ENCODE data around the gene GRK4.

GRCh38 chr4:3029464-3029863 lies 66.1 kb downstream of the GRK4 start:
- TF ChIP-seq CTCF (IDR thresholded peaks at IDR 0.05; ENCODE audit: low read depth, low read length, missing input control), result no peak
- TF ChIP-seq REST (IDR thresholded peaks at IDR 0.05), result no peak
- no peak for TF ChIP-seq NR2F2 (IDR thresholded peaks at IDR 0.05)
- no peak for TF ChIP-seq MAX (IDR thresholded peaks at IDR 0.05)
- no peak for TF ChIP-seq ZBTB33 (IDR thresholded peaks at IDR 0.05)
- no peak for TF ChIP-seq RAD21 (IDR thresholded peaks at IDR 0.05)
- no peak for TF ChIP-seq EGR1 (IDR thresholded peaks at IDR 0.05; ENCODE audit: low read depth in 2 of 2)
- TF ChIP-seq SP1 (IDR thresholded peaks at IDR 0.05), result no peak
- TF ChIP-seq TAF1 (conservative IDR thresholded peaks at IDR 0.05), result no peak
- no peak for TF ChIP-seq ATF3 (IDR thresholded peaks at IDR 0.05)
- TF ChIP-seq JUND (IDR thresholded peaks at IDR 0.05), result no peak
- no peak for TF ChIP-seq HNF4A (conservative IDR thresholded peaks at IDR 0.05)

Data from liver (tissue), 3 donors.